H1 (cell line): ENCODE measurements around the gene KRTCAP2. TPM values are rescaled to one million over a fixed set of nuclear protein-coding genes. Genes with fewer than 3 reads are reported as not detected.

Source experiments
- CTBP2 ChIP-seq: IDR thresholded peaks from 2 replicates; pipeline ENCODE4 v1.7.0; 2011; ENCODE audit warnings: borderline replicate concordance, mild to moderate bottlenecking, moderate library complexity, mixed read lengths, low read length; ENCODE audit not compliant: insufficient read depth, insufficient read length
- SIN3A ChIP-seq, 2 experiments: IDR thresholded peaks in 1 of 2; conservative IDR thresholded peaks in 1 of 2; 2 replicates each; pipeline ENCODE4 v1.6.1; 2011 to 2012; ENCODE audit warnings: low read length in 2 of 2, improper control_type of control experiment in 1 of 2, low read depth in 1 of 2, mild to moderate bottlenecking in 1 of 2
- polyA plus RNA-seq, 7 experiments: library from polyadenylated mRNA; depleted of rRNA in 3 of 7; stranded (reverse) in 5 of 7; unstranded in 2 of 7; fragments of >200 nt in 5 of 7; fragments of 200-250 nt in 2 of 7; gene quantifications; 1 replicate in 5 of 7; 2 replicates in 1 of 7; 4 replicates in 1 of 7; pipeline versions ENCODE4 v1.2.1 to v1.2.3, GENCODE V29; 2011 to 2013; ENCODE audit warnings: missing spikeins in 2 of 7, mixed read lengths in 2 of 7
- total RNA-seq: library from RNA; stranded (reverse); fragmentation: NEBNext Ultra II Directional; extraction: Animal tissue kit (Norgen Biotek cat#: 25700); gene quantifications from 2 replicates; pipeline ENCODE4 v1.2.1, GENCODE V29; 2021
- TF ChIP-seq, protein P1 (sequence below): IDR thresholded peaks from 2 replicates; pipeline ENCODE4 v1.6.1; 2011; ENCODE audit warnings: low read depth, mild to moderate bottlenecking, low read length; ENCODE audit not compliant: insufficient read depth

KRTCAP2 gene
- total and polyA plus RNA-seq, 2 of the 8 experiments (the other 6 are each of a cell fraction or from before 2014, with no cell fraction given), result 146 to 317 TPM

DNA sequence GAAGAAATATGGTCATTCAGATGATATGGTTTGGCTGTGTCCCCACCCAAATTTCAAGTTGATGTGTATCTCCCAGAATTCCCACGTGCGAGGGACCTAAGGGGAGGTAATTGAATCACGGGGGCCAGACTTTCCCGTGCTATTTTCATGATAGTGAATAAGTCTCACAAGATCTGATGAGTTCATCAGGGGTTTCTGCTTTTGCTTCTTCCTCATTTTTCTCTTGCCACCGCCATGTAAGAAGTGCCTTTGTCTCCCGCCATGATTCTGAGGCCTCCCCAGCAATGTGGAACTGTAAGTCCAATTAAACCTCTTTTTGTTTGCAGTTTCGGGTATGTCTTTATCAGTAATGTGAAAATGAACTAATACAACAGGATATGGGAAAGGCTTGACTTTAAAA lies 31.4 kb downstream of the KRTCAP2 start (continued):
- no peak for TF ChIP-seq SIN3A (conservative IDR thresholded peaks at IDR 0.05 in 1 of 2, IDR thresholded peaks at IDR 0.05 in 1 of 2; ENCODE audit: low read depth in 1 of 2, low read length in 2 of 2)
- no peak for TF ChIP-seq CTBP2
- TF ChIP-seq, protein P1, sequence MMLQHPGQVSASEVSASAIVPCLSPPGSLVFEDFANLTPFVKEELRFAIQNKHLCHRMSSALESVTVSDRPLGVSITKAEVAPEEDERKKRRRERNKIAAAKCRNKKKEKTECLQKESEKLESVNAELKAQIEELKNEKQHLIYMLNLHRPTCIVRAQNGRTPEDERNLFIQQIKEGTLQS, result no peak
